ENCODE measurements around the gene BSN. TPM values are rescaled to one million over a fixed set of nuclear protein-coding genes. Genes with fewer than 3 reads are reported as not detected.

Gene BSN, protein sequence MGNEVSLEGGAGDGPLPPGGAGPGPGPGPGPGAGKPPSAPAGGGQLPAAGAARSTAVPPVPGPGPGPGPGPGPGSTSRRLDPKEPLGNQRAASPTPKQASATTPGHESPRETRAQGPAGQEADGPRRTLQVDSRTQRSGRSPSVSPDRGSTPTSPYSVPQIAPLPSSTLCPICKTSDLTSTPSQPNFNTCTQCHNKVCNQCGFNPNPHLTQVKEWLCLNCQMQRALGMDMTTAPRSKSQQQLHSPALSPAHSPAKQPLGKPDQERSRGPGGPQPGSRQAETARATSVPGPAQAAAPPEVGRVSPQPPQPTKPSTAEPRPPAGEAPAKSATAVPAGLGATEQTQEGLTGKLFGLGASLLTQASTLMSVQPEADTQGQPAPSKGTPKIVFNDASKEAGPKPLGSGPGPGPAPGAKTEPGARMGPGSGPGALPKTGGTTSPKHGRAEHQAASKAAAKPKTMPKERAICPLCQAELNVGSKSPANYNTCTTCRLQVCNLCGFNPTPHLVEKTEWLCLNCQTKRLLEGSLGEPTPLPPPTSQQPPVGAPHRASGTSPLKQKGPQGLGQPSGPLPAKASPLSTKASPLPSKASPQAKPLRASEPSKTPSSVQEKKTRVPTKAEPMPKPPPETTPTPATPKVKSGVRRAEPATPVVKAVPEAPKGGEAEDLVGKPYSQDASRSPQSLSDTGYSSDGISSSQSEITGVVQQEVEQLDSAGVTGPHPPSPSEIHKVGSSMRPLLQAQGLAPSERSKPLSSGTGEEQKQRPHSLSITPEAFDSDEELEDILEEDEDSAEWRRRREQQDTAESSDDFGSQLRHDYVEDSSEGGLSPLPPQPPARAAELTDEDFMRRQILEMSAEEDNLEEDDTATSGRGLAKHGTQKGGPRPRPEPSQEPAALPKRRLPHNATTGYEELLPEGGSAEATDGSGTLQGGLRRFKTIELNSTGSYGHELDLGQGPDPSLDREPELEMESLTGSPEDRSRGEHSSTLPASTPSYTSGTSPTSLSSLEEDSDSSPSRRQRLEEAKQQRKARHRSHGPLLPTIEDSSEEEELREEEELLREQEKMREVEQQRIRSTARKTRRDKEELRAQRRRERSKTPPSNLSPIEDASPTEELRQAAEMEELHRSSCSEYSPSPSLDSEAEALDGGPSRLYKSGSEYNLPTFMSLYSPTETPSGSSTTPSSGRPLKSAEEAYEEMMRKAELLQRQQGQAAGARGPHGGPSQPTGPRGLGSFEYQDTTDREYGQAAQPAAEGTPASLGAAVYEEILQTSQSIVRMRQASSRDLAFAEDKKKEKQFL (N-terminal part only)
- total RNA-seq: 1.9 and 2.1 TPM in 2 replicates
- 1.2 and 1.6 TPM in 2 replicates for polyA plus RNA-seq

DNA sequence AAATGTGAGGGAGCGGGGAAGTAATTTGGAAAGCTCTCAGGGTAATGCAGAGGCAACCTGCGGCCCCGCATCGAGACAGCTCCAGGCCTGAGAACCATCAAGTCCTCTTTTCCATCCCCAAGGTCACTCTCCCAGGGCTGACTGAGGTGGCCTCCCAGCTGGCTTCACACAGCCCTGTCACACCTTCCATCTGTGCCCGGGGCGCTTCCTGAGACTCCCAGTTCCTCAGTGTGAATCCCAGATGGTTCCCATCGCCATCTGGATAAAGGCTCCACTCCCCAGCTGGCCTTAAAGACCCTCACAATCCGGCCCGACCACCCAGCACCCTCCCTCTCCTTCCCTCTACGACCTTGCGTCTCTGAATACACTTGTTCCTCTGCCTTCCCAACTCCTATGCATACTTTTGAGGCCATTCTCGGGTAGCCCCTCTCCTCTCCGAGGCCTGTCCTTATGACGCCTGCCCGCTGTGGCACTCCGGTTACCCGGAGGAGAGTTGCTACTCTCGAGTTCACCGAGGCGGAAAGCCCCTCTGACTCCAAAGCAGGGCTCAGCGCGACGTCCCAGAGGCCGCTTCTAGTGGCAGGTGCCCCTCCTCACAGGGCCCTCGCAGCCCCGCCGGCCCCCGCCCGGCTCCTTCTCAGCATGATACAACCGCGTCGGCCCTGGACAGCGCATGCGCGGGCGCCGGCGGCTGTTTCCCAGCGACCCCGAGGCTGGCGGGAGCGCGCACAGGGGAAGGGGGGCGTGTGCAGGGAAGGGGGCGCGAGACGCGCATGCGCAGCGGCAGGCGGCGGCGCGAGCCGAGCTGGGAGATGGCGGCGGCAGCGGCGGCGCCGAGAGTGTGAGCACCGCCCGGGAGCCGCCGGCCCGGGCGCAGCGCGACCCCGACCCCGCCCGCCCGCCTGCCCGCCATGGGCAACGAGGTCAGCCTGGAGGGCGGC lies at the start of gene BSN:
Gene BSN (plus strand): TSS at position 786 of the 941 bp plus-strand sequence. CDS start 126 bp downstream, at position 912.
- no peaks in the 10 kb centered on the region for H3K9me3 ChIP-seq (ENCODE audit: low read depth)
- peak within 1 kb of the TSS; percentile 84 for H3K27ac ChIP-seq
- peaks cover 11% of the 10 kb centered on the region for H3K4me1 ChIP-seq (ENCODE audit: low read depth)
- H3K4me3 ChIP-seq: peak within 1 kb of the TSS; percentile 45
- TF ChIP-seq, protein P1, sequence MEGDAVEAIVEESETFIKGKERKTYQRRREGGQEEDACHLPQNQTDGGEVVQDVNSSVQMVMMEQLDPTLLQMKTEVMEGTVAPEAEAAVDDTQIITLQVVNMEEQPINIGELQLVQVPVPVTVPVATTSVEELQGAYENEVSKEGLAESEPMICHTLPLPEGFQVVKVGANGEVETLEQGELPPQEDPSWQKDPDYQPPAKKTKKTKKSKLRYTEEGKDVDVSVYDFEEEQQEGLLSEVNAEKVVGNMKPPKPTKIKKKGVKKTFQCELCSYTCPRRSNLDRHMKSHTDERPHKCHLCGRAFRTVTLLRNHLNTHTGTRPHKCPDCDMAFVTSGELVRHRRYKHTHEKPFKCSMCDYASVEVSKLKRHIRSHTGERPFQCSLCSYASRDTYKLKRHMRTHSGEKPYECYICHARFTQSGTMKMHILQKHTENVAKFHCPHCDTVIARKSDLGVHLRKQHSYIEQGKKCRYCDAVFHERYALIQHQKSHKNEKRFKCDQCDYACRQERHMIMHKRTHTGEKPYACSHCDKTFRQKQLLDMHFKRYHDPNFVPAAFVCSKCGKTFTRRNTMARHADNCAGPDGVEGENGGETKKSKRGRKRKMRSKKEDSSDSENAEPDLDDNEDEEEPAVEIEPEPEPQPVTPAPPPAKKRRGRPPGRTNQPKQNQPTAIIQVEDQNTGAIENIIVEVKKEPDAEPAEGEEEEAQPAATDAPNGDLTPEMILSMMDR (IDR thresholded peaks at IDR 0.05; ENCODE audit: low read depth, low read length): no peak
- DNase-seq (ENCODE audit: low read depth in 1 of 2, low spot score in 1 of 2): peak; percentile 94 to 96
- no peaks in the 10 kb centered on the region for H3K36me3 ChIP-seq
- H3K27me3 ChIP-seq: peaks cover 11% of the 10 kb centered on the region

DNA sequence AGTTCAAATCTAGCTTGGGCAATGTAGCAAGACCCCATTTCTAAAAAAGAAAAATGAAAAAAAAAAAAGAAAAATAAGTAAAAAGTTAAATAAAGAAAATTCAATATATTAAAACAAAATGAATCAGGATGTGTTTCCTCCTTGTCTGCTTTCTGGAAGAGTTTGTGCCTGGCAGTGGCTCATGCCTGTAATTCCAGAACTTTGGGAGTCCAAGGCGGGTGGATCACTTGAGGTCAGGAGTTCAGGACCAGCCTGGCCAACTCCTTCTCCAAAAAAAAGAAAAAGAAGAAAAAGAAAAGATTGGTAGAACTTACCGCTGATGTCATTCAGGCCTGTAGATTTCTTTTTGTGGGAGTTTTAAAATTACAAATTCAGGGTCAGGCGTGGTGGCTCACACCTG lies 47.4 kb upstream of the BSN start:
- Histone ChIP-seq H3K4me3 (no peak overlapping the region), H3K9me3 (ENCODE audit: low read depth) (no peaks in the 10 kb centered on the region), H3K4me1 (ENCODE audit: low read depth) (no peaks in the 10 kb centered on the region), H3K36me3 (peaks cover 14% of the 10 kb centered on the region), H3K27ac (no peak overlapping the region), H3K27me3 (no peaks in the 10 kb centered on the region)
- TF ChIP-seq, protein P1 (IDR thresholded peaks at IDR 0.05; ENCODE audit: low read depth, low read length): no peak
- DNase-seq (ENCODE audit: low read depth in 1 of 2, low spot score in 1 of 2): no peak

DNA sequence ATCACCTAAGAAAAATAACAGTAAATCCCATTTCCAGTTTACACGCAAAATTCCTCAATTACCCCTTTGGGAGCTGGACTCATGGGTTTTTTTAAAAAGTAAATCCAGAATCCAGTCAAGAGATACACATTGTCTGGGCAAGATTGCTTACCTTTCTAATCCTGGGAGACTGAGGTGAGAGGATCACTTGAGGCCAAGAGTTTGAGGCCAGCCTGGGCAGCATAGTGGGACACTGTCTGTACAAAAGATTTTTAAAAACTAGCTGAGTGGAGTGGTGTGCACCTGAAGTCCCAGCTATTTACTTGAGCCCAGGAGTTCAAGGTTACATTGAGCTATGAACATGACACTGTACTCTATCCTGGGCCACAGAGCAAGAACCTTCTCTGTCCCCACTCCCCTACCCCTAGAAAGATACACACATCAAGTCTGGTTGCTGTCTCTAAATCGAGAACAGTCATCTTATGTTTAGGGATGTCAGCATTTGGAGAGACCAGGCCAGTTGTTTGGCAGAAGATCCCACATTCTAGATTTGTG lies 45.2 kb upstream of the BSN start:
- H3K4me1 ChIP-seq (ENCODE audit: low read depth): no peaks in the 10 kb centered on the region
- no peaks in the 10 kb centered on the region for H3K27me3 ChIP-seq
- no peak overlapping the region for H3K27ac ChIP-seq
- TF ChIP-seq, protein P1 (IDR thresholded peaks at IDR 0.05; ENCODE audit: low read depth, low read length): no peak
- no peak overlapping the region for H3K4me3 ChIP-seq
- H3K36me3 ChIP-seq: peaks cover 26% of the 10 kb centered on the region
- no peak for DNase-seq (ENCODE audit: low read depth in 1 of 2, low spot score in 1 of 2)
- H3K9me3 ChIP-seq (ENCODE audit: low read depth): no peaks in the 10 kb centered on the region

DNA sequence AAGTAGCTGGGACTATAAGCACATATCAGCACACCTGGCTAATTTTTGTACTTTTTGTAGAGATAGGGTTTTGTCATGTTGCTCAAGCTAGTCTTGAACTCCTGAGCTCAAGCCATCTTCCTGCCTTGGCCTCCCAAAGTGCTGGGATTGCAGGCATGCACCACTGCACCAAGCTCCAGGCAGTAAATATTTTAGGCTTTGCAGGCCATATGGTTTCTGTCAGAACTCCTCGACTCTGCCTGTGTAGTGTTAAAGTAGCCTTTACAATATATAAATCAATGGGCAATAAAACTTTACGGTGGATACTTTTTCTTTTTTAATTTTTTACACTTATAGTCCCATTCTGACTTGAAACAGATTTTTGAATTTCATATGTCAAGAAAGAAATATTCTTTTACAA lies 42.6 kb upstream of the BSN start:
- Histone ChIP-seq H3K9me3 (ENCODE audit: low read depth) (no peaks in the 10 kb centered on the region), H3K27ac (no peak overlapping the region), H3K36me3 (peaks cover 30% of the 10 kb centered on the region), H3K27me3 (no peaks in the 10 kb centered on the region), H3K4me1 (ENCODE audit: low read depth) (peaks cover 5% of the 10 kb centered on the region), H3K4me3 (no peak overlapping the region)
- no peak for DNase-seq (ENCODE audit: low read depth in 1 of 2, low spot score in 1 of 2)
- TF ChIP-seq, protein P1 (IDR thresholded peaks at IDR 0.05; ENCODE audit: low read depth, low read length): no peak
